Measurements from ENCODE around the gene MYEOV. TPM values are rescaled to one million over a fixed set of nuclear protein-coding genes. Genes with fewer than 3 reads are reported as not detected.

Gene MYEOV
- total RNA-seq, 4 donors from 2014 or later, result 5.7 to 24.6 (median 20.2) TPM

- 90 to 100% methylated on average over 2 of the region's 6 CpGs for WGBS, 2 donors
- no peaks in the 10 kb centered on the region for H3K36me3 ChIP-seq
- H3K27me3 ChIP-seq, result no peaks in the 10 kb centered on the region
- intact Hi-C loops (cut with DNase I), result no loop called here
- no peaks in the 10 kb centered on the region for H3K4me1 ChIP-seq
- H3K9me3 ChIP-seq, result no peaks in the 10 kb centered on the region
- H3K27ac ChIP-seq, result no peak overlapping the region
- DNase-seq, result no peak
- H3K4me3 ChIP-seq, result no peak overlapping the region
- TF ChIP-seq CTCF (IDR thresholded peaks at IDR 0.05), result no peak
- no peak for TF ChIP-seq POLR2A (IDR thresholded peaks at IDR 0.05)
Observed at GRCh38 chr11:69327741-69328191, 33.8 kb downstream of the MYEOV start.

GRCh38 chr11:69328231-69328630 lies 34.3 kb downstream of the MYEOV start:
- H3K4me1 ChIP-seq, result no peaks in the 10 kb centered on the region
- TF ChIP-seq CTCF (IDR thresholded peaks at IDR 0.05), result no peak
- no peak for TF ChIP-seq POLR2A (IDR thresholded peaks at IDR 0.05)
- H3K27ac ChIP-seq, result no peak overlapping the region
- WGBS, 2 donors, result 100% methylated on average over 2 to 4 of the region's 8 CpGs
- no peaks in the 10 kb centered on the region for H3K9me3 ChIP-seq
- H3K27me3 ChIP-seq, result no peaks in the 10 kb centered on the region
- H3K4me3 ChIP-seq, result no peak overlapping the region
- no peaks in the 10 kb centered on the region for H3K36me3 ChIP-seq
- intact Hi-C loops (cut with DNase I), result no loop called here
- no peak for DNase-seq

GRCh38 chr11:69329581-69329980 lies 35.6 kb downstream of the MYEOV start:
- no peak overlapping the region for H3K4me3 ChIP-seq
- H3K9me3 ChIP-seq, result no peaks in the 10 kb centered on the region
- 89 to 96% methylated on average over 3 of the region's 3 CpGs for whole genome bisulfite sequencing, 2 donors
- no peaks in the 10 kb centered on the region for H3K4me1 ChIP-seq
- intact Hi-C loops (cut with DNase I), result no loop called here
- no peak overlapping the region for H3K27ac ChIP-seq
- TF ChIP-seq CTCF (IDR thresholded peaks at IDR 0.05) (no peak), POLR2A (IDR thresholded peaks at IDR 0.05) (no peak)
- H3K27me3 ChIP-seq, result no peaks in the 10 kb centered on the region
- DNase-seq, result no peak
- no peaks in the 10 kb centered on the region for H3K36me3 ChIP-seq

- Histone ChIP-seq H3K36me3 (no peaks in the 10 kb centered on the region), H3K27ac (no peak overlapping the region), H3K9me3 (no peaks in the 10 kb centered on the region), H3K27me3 (no peaks in the 10 kb centered on the region), H3K4me1 (no peaks in the 10 kb centered on the region), H3K4me3 (no peak overlapping the region)
- TF ChIP-seq CTCF (IDR thresholded peaks at IDR 0.05) (no peak), POLR2A (IDR thresholded peaks at IDR 0.05) (no peak)
- WGBS, 2 donors, result 63 to 68% methylated on average over 4 of the region's 4 CpGs
- no peak for DNase-seq
- intact Hi-C loops (cut with DNase I), result no loop called here
Observed at GRCh38 chr11:69330330-69330729, 36.4 kb downstream of the MYEOV start.

- WGBS, 2 donors, result no CpG with 5 or more reads among the region's 2 CpGs
- no peak for DNase-seq
Observed at GRCh38 chr11:69333149-69333710, 39.3 kb downstream of the MYEOV start.

More at GRCh38 chr11:69333149-69333710, 39.3 kb downstream of the MYEOV start:
- H3K9me3 ChIP-seq, result no peaks in the 10 kb centered on the region
- no peaks in the 10 kb centered on the region for H3K27me3 ChIP-seq
- H3K36me3 ChIP-seq, result no peaks in the 10 kb centered on the region
- intact Hi-C loops (cut with DNase I), result no loop called here
- H3K27ac ChIP-seq, result no peak overlapping the region
- TF ChIP-seq POLR2A (IDR thresholded peaks at IDR 0.05), result no peak
- TF ChIP-seq CTCF (IDR thresholded peaks at IDR 0.05), result no peak
- no peak overlapping the region for H3K4me3 ChIP-seq
- peaks cover 0 to 26% (median 6%) of the 10 kb centered on the region in 3 donors for H3K4me1 ChIP-seq

All from esophagus squamous epithelium (tissue), 5 donors.